Measurements from ENCODE around the gene ADGRL3. TPM values are rescaled to one million over a fixed set of nuclear protein-coding genes. Genes with fewer than 3 reads are reported as not detected.

The ADGRL3 gene
- total and polyA plus RNA-seq, 2 donors (not counting 1 experiment from before 2014, with no cell fraction given) = not detected

GRCh38 chr4:62075521-62075920 lies 875.4 kb downstream of the ADGRL3 start:
- TF ChIP-seq, protein P1, sequence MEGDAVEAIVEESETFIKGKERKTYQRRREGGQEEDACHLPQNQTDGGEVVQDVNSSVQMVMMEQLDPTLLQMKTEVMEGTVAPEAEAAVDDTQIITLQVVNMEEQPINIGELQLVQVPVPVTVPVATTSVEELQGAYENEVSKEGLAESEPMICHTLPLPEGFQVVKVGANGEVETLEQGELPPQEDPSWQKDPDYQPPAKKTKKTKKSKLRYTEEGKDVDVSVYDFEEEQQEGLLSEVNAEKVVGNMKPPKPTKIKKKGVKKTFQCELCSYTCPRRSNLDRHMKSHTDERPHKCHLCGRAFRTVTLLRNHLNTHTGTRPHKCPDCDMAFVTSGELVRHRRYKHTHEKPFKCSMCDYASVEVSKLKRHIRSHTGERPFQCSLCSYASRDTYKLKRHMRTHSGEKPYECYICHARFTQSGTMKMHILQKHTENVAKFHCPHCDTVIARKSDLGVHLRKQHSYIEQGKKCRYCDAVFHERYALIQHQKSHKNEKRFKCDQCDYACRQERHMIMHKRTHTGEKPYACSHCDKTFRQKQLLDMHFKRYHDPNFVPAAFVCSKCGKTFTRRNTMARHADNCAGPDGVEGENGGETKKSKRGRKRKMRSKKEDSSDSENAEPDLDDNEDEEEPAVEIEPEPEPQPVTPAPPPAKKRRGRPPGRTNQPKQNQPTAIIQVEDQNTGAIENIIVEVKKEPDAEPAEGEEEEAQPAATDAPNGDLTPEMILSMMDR (IDR thresholded peaks at IDR 0.05) = no peak
- TF ChIP-seq EZH2 (IDR thresholded peaks at IDR 0.05; ENCODE audit: borderline replicate concordance, insufficient read depth, low read depth, low read length, poor library complexity, severe bottlenecking) = no peak
- H3K27ac ChIP-seq (ENCODE audit: low read length in 2 of 2) = no peak overlapping the region
- Mint-ChIP-seq H3K9me3 (ENCODE audit: insufficient read depth) (peaks cover 3% of the 10 kb centered on the region), H3K4me1 (no peaks in the 10 kb centered on the region), H3K27me3 (no peaks in the 10 kb centered on the region), H3K27ac (no peak overlapping the region), H3K4me3 (no peak overlapping the region)
- DNase-seq (no peak), ATAC-seq (ENCODE audit: low read depth) (no peak)
- intact Hi-C loops (cut with micrococcal nuclease) = no loop called here
- H3K4me2 ChIP-seq (replicated peaks; ENCODE audit: low read depth, low read length, poor library complexity, severe bottlenecking) = no peak overlapping the region
- no peak overlapping the region for H2AFZ ChIP-seq (ENCODE audit: insufficient read depth, low read depth, low read length, poor library complexity, severe bottlenecking)
- H3K27me3 ChIP-seq (replicated peaks in 1 of 4; ENCODE audit: control extremely low read depth in 1 of 4, control insufficient read depth in 3 of 4, insufficient read depth in 4 of 4, low read length in 3 of 4) = no peaks in the 10 kb centered on the region
- H3K4me1 ChIP-seq (ENCODE audit: control insufficient read depth in 2 of 2, insufficient read depth in 2 of 2, low read length in 2 of 2) = no peaks in the 10 kb centered on the region
- ChIA-PET POLR2A (no interaction called here), CTCF (no interaction called here)
- no peak overlapping the region for H3K9ac ChIP-seq (ENCODE audit: low read length)
- WGBS (ENCODE audit: insufficient coverage) = no CpG with 5 or more reads among the region's 3 CpGs
- no peaks in the 10 kb centered on the region for H3K36me3 ChIP-seq (replicated peaks in 1 of 2; ENCODE audit: control extremely low read depth in 1 of 2, control insufficient read depth in 1 of 2, extremely low read depth in 1 of 2, insufficient read depth in 2 of 2, low read length in 1 of 2)
- peaks cover 0 to 1% (median 0%) of the 10 kb centered on the region in 3 donors for H3K9me3 ChIP-seq (ENCODE audit: control extremely low read depth in 1 of 3, control insufficient read depth in 2 of 3, insufficient read depth in 1 of 3, low read length in 2 of 3)
- no peaks in the 10 kb centered on the region for H3K79me2 ChIP-seq (ENCODE audit: control insufficient read depth, insufficient read depth, low read length)
- H4K20me1 ChIP-seq (ENCODE audit: control insufficient read depth, insufficient read depth, low read length, poor library complexity, severe bottlenecking) = no peaks in the 10 kb centered on the region
- H3K4me3 ChIP-seq (ENCODE audit: control extremely low read depth in 1 of 5, extremely low read depth in 1 of 5, insufficient read depth in 1 of 5, low read depth in 2 of 5, low read length in 4 of 5) = no peak overlapping the region

DNA sequence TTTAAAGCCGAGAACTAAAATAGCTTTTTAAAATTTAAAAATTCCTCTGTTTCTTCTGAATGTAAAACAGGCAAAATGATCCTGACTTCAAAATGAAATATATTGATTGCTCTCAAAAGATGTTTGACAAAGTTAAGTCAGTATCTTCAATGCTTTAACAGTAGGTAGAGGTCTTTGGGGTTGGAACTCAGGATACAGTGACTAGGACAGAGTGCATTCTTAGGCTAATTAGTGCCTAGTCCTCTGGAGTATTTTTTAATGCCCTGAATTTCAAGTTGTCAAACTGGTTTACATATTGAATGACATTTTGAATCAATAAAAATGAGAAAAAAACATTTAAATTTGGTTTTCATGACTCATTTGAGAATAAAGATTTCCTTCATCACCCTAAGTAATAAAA lies 877.3 kb downstream of the ADGRL3 start:
- Histone ChIP-seq H3K79me2 (ENCODE audit: control insufficient read depth, insufficient read depth, low read length) (no peaks in the 10 kb centered on the region), H3K27ac (ENCODE audit: low read length in 2 of 2) (no peak overlapping the region), H3K9ac (ENCODE audit: low read length) (no peak overlapping the region), H3K27me3 (replicated peaks in 1 of 4; ENCODE audit: control extremely low read depth in 1 of 4, control insufficient read depth in 3 of 4, insufficient read depth in 4 of 4, low read length in 3 of 4) (no peaks in the 10 kb centered on the region), H2AFZ (ENCODE audit: insufficient read depth, low read depth, low read length, poor library complexity, severe bottlenecking) (no peak overlapping the region), H3K4me1 (ENCODE audit: control insufficient read depth in 2 of 2, insufficient read depth in 2 of 2, low read length in 2 of 2) (no peaks in the 10 kb centered on the region), H3K4me3 (ENCODE audit: control extremely low read depth in 1 of 5, extremely low read depth in 1 of 5, insufficient read depth in 1 of 5, low read depth in 2 of 5, low read length in 4 of 5) (no peak overlapping the region), H3K4me2 (replicated peaks; ENCODE audit: low read depth, low read length, poor library complexity, severe bottlenecking) (no peak overlapping the region), H4K20me1 (ENCODE audit: control insufficient read depth, insufficient read depth, low read length, poor library complexity, severe bottlenecking) (no peaks in the 10 kb centered on the region), H3K9me3 (ENCODE audit: control extremely low read depth in 1 of 3, control insufficient read depth in 2 of 3, insufficient read depth in 1 of 3, low read length in 2 of 3) (peaks cover 0 to 1% (median 0%) of the 10 kb centered on the region in 3 donors), H3K36me3 (replicated peaks in 1 of 2; ENCODE audit: control extremely low read depth in 1 of 2, control insufficient read depth in 1 of 2, extremely low read depth in 1 of 2, insufficient read depth in 2 of 2, low read length in 1 of 2) (no peaks in the 10 kb centered on the region)
- TF ChIP-seq EZH2 (IDR thresholded peaks at IDR 0.05; ENCODE audit: borderline replicate concordance, insufficient read depth, low read depth, low read length, poor library complexity, severe bottlenecking) = no peak
- TF ChIP-seq, protein P1 (IDR thresholded peaks at IDR 0.05) = no peak
- DNase-seq (no peak), ATAC-seq (ENCODE audit: low read depth) (no peak)
- CTCF ChIA-PET = no interaction called here
- no peaks in the 10 kb centered on the region for H3K4me1 Mint-ChIP-seq
- intact Hi-C loops (cut with micrococcal nuclease) = no loop called here
- WGBS (ENCODE audit: insufficient coverage) = no CpG with 5 or more reads among the region's 1 CpG
- no peaks in the 10 kb centered on the region for H3K27me3 Mint-ChIP-seq
- no peak overlapping the region for H3K4me3 Mint-ChIP-seq
- no peak overlapping the region for H3K27ac Mint-ChIP-seq
- POLR2A ChIA-PET = no interaction called here
- peaks cover 3% of the 10 kb centered on the region for H3K9me3 Mint-ChIP-seq (ENCODE audit: insufficient read depth)

Measured in B cell (primary cell).